ENCODE data around the gene ACSS3. TPM values are rescaled to one million over a fixed set of nuclear protein-coding genes. Genes with fewer than 3 reads are reported as not detected.

Gene ACSS3
- total and polyA plus RNA-seq, 2 of the 8 experiments (the other 6 are each of a cell fraction or from before 2014, with no cell fraction given) = 14.4 to 24.0 TPM

- TF ChIP-seq CHD7 (IDR thresholded peaks at IDR 0.05; ENCODE audit: insufficient replicate concordance, low read length) = no peak
- TF ChIP-seq NANOG (IDR thresholded peaks at IDR 0.05; ENCODE audit: insufficient read depth, low read depth, low read length, poor library complexity, severe bottlenecking) = no peak
- no peak for TF ChIP-seq E2F6 (IDR thresholded peaks at IDR 0.05)
- no peak for TF ChIP-seq RXRA (IDR thresholded peaks at IDR 0.05; ENCODE audit: insufficient read depth, low read depth, low read length)
- TF ChIP-seq SIRT6 (IDR thresholded peaks at IDR 0.05; ENCODE audit: low read length) = no peak
- no peak for TF ChIP-seq GTF2F1 (IDR thresholded peaks at IDR 0.05; ENCODE audit: borderline replicate concordance, low read depth, low read length)
These were observed 11.5 kb downstream of the ACSS3 start (continued) for GRCh38 chr12:81089412-81089811.

Measured in H1 (cell line).